Measurements from ENCODE around the gene GIGYF2.

Gene GIGYF2

DNA sequence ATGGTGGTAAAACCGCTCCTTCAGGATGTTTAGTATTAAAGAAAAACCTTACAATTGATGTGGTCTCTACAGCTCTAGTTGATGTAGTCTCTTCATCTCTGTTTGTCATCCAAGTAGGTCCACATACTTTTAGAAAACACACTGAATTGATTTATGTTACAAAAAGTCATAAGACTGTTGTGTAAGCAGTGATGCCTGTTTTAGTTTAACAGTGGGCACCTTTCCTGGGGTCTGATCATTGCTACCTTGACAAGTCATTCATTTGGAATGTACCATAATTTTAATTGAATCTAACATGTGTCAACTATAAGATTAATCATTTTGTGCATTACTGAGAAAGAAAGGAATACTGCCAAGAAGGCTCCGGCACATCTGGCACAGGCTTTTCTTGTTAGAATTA is 34.3 kb downstream of the GIGYF2 start:
- no peaks in the 10 kb centered on the region for H3K9me3 ChIP-seq (ENCODE audit: control insufficient read depth, insufficient read depth, low read depth, low read length)
- ChIA-PET POLR2A (no interaction called here), CTCF (interaction anchor here (0.6 to 0.9 kb wide), 2 partner anchors 61 to 323 kb away, joined by 3 to 5 read pairs; no protein-coding TSS in a partner anchor)
- no peak overlapping the region for H3K4me3 ChIP-seq (ENCODE audit: low read depth, low read length)
- no peak overlapping the region for H3K27ac ChIP-seq (ENCODE audit: extremely low read depth, low read depth, low read length)
- TF ChIP-seq ZBTB21 (tag by site-specific recombination; IDR thresholded peaks at IDR 0.05) (no peak), IKZF3 (tag by site-specific recombination; IDR thresholded peaks at IDR 0.05) (no peak), ZNF311 (tag by site-specific recombination; IDR thresholded peaks at IDR 0.05; ENCODE audit: borderline replicate concordance) (no peak), PBX3 (CRISPR knock-in tag; IDR thresholded peaks at IDR 0.05) (no peak), ZNF585B (tag by site-specific recombination; IDR thresholded peaks at IDR 0.05) (no peak), ZSCAN30 (tag by site-specific recombination; IDR thresholded peaks at IDR 0.05) (no peak), ZNF837 (tag by site-specific recombination; IDR thresholded peaks at IDR 0.05) (no peak), ZNF24 (tag by site-specific recombination; IDR thresholded peaks at IDR 0.05) (no peak), ZNF211 (tag by site-specific recombination; IDR thresholded peaks at IDR 0.05; ENCODE audit: low read depth) (no peak), BCL11A (tag by site-specific recombination; IDR thresholded peaks at IDR 0.05; ENCODE audit: low read depth) (no peak), ZNF658 (tag by site-specific recombination; IDR thresholded peaks at IDR 0.05) (no peak), ZNF514 (tag by site-specific recombination; IDR thresholded peaks at IDR 0.05) (no peak), KLF10 (tag by site-specific recombination; IDR thresholded peaks at IDR 0.05) (no peak), SP3 (tag by site-specific recombination; IDR thresholded peaks at IDR 0.05) (no peak), SCRT2 (tag by site-specific recombination; IDR thresholded peaks at IDR 0.05) (no peak), PRDM1 (tag by site-specific recombination; IDR thresholded peaks at IDR 0.05) (no peak)
- TF ChIP-seq, protein P1, sequence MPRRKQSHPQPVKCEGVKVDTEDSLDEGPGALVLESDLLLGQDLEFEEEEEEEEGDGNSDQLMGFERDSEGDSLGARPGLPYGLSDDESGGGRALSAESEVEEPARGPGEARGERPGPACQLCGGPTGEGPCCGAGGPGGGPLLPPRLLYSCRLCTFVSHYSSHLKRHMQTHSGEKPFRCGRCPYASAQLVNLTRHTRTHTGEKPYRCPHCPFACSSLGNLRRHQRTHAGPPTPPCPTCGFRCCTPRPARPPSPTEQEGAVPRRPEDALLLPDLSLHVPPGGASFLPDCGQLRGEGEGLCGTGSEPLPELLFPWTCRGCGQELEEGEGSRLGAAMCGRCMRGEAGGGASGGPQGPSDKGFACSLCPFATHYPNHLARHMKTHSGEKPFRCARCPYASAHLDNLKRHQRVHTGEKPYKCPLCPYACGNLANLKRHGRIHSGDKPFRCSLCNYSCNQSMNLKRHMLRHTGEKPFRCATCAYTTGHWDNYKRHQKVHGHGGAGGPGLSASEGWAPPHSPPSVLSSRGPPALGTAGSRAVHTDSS (tag by site-specific recombination; IDR thresholded peaks at IDR 0.05): no peak
- TF ChIP-seq, protein P2, sequence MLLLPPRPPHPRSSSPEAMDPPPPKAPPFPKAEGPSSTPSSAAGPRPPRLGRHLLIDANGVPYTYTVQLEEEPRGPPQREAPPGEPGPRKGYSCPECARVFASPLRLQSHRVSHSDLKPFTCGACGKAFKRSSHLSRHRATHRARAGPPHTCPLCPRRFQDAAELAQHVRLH (tag by site-specific recombination; IDR thresholded peaks at IDR 0.05): no peak
- TF ChIP-seq, protein P3, sequence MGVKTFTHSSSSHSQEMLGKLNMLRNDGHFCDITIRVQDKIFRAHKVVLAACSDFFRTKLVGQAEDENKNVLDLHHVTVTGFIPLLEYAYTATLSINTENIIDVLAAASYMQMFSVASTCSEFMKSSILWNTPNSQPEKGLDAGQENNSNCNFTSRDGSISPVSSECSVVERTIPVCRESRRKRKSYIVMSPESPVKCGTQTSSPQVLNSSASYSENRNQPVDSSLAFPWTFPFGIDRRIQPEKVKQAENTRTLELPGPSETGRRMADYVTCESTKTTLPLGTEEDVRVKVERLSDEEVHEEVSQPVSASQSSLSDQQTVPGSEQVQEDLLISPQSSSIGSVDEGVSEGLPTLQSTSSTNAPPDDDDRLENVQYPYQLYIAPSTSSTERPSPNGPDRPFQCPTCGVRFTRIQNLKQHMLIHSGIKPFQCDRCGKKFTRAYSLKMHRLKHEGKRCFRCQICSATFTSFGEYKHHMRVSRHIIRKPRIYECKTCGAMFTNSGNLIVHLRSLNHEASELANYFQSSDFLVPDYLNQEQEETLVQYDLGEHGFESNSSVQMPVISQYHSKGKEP (tag by site-specific recombination; IDR thresholded peaks at IDR 0.05): no peak
- TF ChIP-seq, protein P4, sequence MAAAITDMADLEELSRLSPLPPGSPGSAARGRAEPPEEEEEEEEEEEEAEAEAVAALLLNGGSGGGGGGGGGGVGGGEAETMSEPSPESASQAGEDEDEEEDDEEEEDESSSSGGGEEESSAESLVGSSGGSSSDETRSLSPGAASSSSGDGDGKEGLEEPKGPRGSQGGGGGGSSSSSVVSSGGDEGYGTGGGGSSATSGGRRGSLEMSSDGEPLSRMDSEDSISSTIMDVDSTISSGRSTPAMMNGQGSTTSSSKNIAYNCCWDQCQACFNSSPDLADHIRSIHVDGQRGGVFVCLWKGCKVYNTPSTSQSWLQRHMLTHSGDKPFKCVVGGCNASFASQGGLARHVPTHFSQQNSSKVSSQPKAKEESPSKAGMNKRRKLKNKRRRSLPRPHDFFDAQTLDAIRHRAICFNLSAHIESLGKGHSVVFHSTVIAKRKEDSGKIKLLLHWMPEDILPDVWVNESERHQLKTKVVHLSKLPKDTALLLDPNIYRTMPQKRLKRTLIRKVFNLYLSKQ (tag by site-specific recombination; IDR thresholded peaks at IDR 0.05; ENCODE audit: borderline replicate concordance): no peak
- no peaks in the 10 kb centered on the region for H3K4me1 ChIP-seq (ENCODE audit: control insufficient read depth, insufficient read depth, low read length)
- H3K36me3 ChIP-seq (ENCODE audit: control insufficient read depth in 2 of 2, insufficient read depth in 1 of 2, low read length in 2 of 2): peaks cover 32 to 68% of the 10 kb centered on the region in 2 experiments

GRCh38 chr2:232741294-232741693 is 44.2 kb downstream of the GIGYF2 start:
- H3K4me1 ChIP-seq (ENCODE audit: control insufficient read depth, insufficient read depth, low read length): peaks cover 7% of the 10 kb centered on the region
- no peak for TF ChIP-seq ZNF843 (tag by site-specific recombination; IDR thresholded peaks at IDR 0.05)
- TF ChIP-seq ZBTB20 (tag by site-specific recombination; IDR thresholded peaks at IDR 0.05): no peak
- no peak for TF ChIP-seq KLF17 (tag by site-specific recombination; IDR thresholded peaks at IDR 0.05)
- TF ChIP-seq ZNF610 (tag by site-specific recombination; IDR thresholded peaks at IDR 0.05; ENCODE audit: borderline replicate concordance): no peak
- no peak for TF ChIP-seq ZNF600 (tag by site-specific recombination; IDR thresholded peaks at IDR 0.05)
- no peak for TF ChIP-seq ZNF362 (tag by site-specific recombination; IDR thresholded peaks at IDR 0.05)
- H3K9me3 ChIP-seq (ENCODE audit: control insufficient read depth, insufficient read depth, low read depth, low read length): no peaks in the 10 kb centered on the region
- H3K4me3 ChIP-seq (ENCODE audit: low read depth, low read length): no peak overlapping the region
- POLR2A ChIA-PET: interaction anchor here (1.3 kb wide), 1 partner anchor 108 kb away, joined by 3 read pairs; the partner anchor contains the start of gene EFHD1
- H3K27ac ChIP-seq (ENCODE audit: extremely low read depth, low read depth, low read length): no peak overlapping the region
- CTCF ChIA-PET: interaction anchor here (0.6 kb wide), 1 partner anchor 9 kb away, joined by 4 read pairs; no protein-coding TSS in a partner anchor
- peaks cover 9 to 20% of the 10 kb centered on the region in 2 experiments for H3K36me3 ChIP-seq (ENCODE audit: control insufficient read depth in 2 of 2, insufficient read depth in 1 of 2, low read length in 2 of 2)

All from HEK293 (cell line).